NCI-H82 treated with DMSO at 0.1 percent for 48 hours (cell line): Measurements from ENCODE around the gene DCAF12L2.
A peak's percentile ranks its signal among the peaks of the same experiment; 100 is the strongest.
"Not testable (repeated sequence)": the region's sequence is repeated elsewhere in the genome, so short reads cannot be mapped to it uniquely, and the experiment has no call there.

Experiments used
- DNase-seq: peaks from one replicate; lab custom pipeline; 2025; ENCODE audit not compliant: unreplicated experiment; lab: John Stamatoyannopoulos, UW

Gene DCAF12L2

DNA sequence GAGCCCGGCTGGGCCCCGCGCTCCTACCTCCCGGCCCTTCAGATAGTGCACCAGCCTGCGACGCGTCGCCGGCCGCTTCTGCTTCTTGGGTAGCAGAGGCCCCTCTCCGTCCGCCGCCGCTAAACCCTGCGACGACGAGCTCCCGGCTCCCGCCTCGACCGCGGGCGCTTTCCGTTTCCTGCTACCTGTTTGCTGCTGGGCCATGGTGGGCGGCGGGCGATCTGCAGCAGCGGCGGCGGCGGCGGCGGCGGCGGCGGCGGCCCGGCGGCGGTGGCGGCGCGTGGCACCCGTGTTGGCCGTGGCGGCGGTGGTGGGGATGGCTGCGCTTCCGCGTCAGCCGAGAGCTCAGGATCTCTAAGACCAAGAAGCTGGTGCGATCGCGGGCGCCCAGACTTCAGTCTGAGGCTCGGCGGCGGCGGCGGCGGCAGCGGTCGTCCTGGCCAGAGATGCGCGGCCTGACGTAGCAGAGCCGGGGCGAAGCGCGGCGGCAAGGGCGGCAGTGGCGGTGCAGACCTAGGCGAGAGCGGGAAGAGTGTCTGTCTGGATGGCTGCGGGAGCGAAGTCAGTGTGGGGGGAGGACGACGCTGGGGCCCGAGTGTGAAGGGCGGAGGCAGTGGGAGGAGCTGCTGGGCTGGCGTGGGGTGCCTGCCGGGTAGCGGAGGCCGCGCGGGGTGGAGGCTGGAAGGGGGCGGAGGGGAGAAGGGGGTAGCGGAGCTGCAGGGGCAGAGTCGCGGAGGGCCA, at the start of gene DCAF12L2:
DCAF12L2 (minus strand) TSS at position 569 of the 741 bp plus-strand sequence; CDS start at position 204, 365 bp downstream.
- peak; percentile 2 for DNase-seq

DNA sequence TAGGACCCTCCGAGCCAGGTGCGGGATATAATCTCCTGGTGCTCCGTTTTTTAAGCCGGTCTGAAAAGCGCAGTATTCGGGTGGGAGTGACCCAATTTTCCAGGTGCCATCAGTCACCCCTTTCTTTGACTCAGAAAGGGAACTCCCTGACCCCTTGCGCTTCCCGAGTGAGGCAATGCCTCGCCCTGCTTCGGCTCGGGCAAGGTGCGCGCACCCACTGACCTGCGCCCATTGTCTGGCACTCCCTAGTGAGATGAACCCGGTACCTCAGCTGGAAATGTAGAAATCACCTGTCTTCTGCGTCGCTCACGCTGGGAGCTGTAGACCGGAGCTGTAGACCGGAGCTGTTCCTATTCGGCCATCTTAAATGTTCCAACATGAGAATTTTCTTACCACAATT, 24.8 kb upstream of the DCAF12L2 start:
- DNase-seq: not testable (repeated sequence)

DNA sequence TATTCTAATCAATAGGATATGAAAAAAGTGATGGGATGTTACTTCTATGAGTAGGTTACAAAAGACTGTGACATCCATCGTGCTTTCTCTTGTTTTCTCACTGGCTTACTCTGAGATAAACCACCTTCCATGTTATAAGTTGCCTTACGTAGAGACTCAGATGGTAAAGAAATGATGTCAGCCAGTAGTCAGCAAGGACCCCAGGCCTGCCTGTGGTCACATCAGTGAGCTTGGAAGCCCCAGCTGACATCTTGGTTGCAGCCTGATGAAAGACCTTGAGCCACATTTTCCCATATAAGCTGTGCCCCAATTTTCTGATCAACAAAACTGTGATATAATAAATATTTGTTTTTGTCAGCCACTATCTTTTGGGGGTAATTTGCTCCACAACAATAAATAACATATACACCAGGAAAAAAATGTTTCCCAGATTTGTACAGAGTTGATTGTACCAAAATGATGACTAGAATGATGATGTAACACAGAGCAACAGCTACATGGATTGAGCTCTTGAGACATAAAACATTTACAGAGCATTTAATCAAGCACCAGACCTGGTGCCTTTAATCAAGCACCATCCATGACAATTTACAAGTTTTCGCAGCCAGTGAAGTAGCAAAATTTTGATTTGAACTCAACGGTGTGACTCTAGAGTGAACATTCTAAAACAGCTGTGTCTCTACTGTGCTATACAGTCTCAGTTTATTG, 11.2 kb upstream of the DCAF12L2 start:
- no peak for DNase-seq

DNA sequence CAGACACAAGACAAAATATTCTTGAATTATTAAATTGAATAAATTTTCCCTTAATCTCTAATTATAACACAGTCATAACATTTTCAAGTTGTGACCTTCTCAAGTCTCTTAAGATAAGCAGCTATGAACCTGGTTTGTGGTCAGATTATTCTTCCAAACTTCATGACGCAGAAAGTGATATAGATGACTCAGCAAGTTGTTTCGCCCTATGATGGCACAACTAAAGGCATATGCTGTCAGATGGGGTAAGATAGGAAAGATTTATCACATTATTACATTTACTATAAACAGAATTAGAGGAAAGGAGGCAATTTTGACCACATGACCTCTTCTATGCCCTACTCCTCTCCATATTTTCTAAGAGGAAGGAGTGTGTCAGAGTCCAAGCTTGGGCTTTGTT, 4.6 kb upstream of the DCAF12L2 start:
- no peak for DNase-seq

DNA sequence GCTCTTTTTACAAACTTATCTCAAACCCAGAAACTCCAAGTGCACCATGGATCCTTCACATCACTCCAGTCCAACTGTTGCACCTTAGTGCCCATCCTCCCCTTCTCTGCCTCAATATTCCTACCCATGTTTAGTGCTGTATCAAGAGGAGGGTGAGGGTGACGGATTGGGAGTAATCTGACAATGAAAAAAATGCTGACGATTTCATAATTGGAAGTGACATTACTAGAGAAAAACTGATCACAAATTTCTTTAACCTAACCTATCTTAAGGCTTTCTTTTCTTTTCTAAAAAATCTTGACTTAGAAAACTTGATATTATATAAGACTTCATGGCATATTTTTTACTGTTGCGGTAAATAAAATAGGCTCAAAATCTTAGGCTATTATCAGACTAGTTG, 1.5 kb upstream of the DCAF12L2 start:
- no peak for DNase-seq

DNA sequence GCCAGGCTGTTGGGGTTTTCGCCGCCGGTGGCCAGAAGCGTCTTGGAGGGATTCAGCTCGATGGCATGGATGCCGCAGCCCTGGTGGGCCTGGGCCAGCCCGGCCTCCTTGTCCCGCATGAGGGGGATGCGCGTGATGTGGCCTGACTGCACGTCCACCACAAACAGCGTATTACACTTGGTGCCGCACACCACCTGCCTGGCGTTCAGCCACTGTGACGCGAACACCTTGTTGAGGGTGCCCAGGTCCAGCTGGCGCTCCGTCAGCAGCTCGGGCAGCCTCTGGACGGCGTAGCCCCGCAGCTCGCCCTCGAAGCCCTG, 728 bp downstream of the DCAF12L2 start:
- no peak for DNase-seq

DNA sequence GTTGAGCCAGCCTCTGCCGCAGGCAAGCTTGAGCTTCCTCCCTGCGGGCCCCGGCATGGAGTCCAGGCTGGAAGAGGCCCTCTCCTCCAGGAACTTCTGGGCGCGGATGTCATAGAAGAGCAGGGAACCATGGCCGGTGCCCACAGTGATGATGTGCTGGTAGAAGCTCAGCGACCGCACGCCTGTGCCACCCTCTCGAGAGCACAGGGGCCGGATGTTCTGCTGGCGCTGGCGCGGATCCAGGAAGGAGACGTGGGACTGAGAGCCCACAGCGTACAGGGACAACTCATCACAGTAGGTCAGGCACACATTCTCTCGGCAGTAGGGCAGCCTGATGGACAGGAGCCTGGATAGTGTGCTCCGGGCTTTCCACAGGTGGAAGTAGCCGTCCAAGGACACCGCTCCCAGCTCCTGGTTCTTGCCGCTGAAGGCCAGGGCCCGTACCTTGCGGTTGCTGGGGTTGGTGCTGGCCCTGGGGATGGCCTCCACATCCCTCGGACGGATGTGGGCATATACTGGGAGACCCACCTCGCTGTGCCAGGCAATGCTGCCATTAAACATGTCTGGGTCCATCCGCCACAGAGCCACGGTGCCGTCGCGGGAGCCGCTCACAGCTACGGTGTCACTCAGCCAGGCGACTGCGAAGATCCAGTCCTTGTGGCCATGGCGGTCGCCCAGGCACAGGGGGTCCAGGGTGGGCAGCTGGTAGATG, 1.2 kb downstream of the DCAF12L2 start:
- no peak for DNase-seq

DNA sequence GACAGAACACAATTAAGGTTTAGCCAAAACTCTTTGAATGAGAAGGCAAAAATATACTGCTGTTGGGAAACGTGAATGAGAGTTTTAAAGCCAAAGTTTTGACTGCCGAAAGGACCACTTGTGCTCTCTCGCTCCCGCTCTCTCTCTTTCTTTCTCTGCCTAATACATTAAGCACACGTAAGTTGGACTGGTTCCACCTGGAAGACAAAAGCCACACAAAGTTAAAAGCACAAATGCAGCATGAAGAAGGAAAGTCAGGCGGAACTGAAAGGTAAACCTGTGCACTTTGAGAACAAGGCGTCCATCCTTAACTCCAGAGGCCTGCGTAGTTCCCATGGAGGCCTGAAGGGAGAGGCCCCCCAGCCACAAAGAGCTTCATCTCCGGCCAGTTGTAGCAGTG, 1.9 kb downstream of the DCAF12L2 start:
- DNase-seq: no peak

DNA sequence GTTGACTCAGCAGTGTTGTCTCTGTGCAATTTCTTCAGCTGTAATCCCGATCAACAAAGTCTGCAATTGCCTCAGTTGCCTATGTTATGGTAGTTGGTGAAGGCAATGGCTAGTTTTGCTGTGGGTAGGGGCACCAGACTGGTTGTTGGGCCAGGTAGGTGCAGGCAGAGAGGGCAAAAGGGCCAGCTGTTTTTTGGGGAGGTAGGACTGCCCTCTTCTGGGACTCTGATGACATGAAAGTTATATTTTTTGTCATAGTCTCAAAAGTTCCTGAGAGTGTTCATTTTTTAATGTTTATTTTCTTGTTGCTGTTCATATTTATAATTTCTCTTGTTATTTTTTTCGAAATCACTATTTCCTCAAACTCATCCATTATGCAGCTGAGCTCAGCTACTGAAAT, 25.1 kb downstream of the DCAF12L2 start:
- no peak for DNase-seq

DNA sequence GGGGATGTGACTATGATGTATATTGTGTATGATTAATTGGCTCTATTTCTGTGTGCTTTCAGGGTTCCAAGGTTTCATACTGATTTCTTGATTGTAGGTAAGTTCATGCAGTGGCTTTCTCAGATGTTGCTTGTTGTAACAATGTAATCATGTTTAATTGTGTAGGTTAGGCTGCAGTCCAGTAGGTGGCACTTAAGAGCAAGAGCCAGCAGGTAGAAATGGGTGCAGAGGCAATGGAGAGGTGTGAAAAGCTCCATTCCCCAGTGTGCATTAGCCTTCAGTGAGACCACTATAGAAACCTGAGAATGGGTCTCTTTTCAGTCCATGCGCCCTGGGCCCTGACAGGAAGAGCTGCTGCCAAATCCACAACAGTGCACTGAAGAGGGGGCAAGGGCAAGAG, 28.2 kb downstream of the DCAF12L2 start:
- DNase-seq: no peak

DNA sequence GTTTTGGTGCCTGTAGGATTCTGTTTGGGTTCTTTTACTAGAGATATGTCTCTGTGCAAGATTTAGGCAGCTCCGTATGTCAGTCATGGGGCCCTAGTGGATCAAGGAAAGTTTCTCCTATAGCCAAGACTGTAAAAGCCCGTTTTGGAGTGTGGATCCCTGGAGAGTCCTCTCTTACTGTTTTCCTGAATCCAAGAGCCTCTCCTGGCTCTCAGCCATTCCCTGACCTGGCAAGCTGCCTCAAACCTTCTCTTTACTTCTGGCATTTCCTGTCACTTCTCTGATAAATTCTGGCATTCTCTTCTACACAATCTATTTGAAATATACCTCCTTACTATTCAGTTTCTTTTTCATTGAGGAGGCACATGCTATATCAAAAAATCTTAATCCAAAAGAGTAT, 41.4 kb downstream of the DCAF12L2 start:
- DNase-seq: no peak
